ENCODE data around the gene ACKR3.

Gene ACKR3

GRCh38 chr2:236550701-236551465 lies 18.7 kb upstream of the ACKR3 start:
- no peak for DNase-seq

- no peak for DNase-seq
Measured at GRCh38 chr2:236551471-236552211, 18.0 kb upstream of the ACKR3 start.

- DNase-seq, result no peak
Measured at GRCh38 chr2:236552212-236552542, 17.4 kb upstream of the ACKR3 start.

- no peak for DNase-seq
Measured at GRCh38 chr2:236552581-236553363, 16.9 kb upstream of the ACKR3 start.

GRCh38 chr2:236553522-236553921 lies 16.1 kb upstream of the ACKR3 start:
- DNase-seq, result no peak

- peak; percentile 26 for DNase-seq
Measured at GRCh38 chr2:236554629-236555282, 14.9 kb upstream of the ACKR3 start.

- DNase-seq, result no peak
Measured at GRCh38 chr2:236555481-236555880, 14.1 kb upstream of the ACKR3 start.

GRCh38 chr2:236557306-236558030 lies 12.2 kb upstream of the ACKR3 start:
- DNase-seq, result no peak

- no peak for DNase-seq
Measured at GRCh38 chr2:236558036-236558435, 11.6 kb upstream of the ACKR3 start.

GRCh38 chr2:236558993-236559978 lies 10.3 kb upstream of the ACKR3 start:
- no peak for DNase-seq

GRCh38 chr2:236561874-236562273 lies 7.8 kb upstream of the ACKR3 start:
- no peak for DNase-seq

- DNase-seq, result no peak
Measured at GRCh38 chr2:236562434-236562833, 7.2 kb upstream of the ACKR3 start.

- DNase-seq, result no peak
Measured at GRCh38 chr2:236563953-236564352, 5.7 kb upstream of the ACKR3 start.

- DNase-seq, result no peak
Measured at GRCh38 chr2:236565212-236565611, 4.4 kb upstream of the ACKR3 start.

GRCh38 chr2:236565879-236566402 lies 3.7 kb upstream of the ACKR3 start:
- no peak for DNase-seq

- no peak for DNase-seq
Measured at GRCh38 chr2:236566596-236566995, 3.0 kb upstream of the ACKR3 start.

- peak; percentile 28 for DNase-seq
Measured at GRCh38 chr2:236568068-236568921, 1.3 kb upstream of the ACKR3 start.

- DNase-seq, result no peak
Measured at GRCh38 chr2:236568922-236569572, 578 bp upstream of the ACKR3 start.
